GM19438 (cell line): ENCODE results near the gene NR1H3.

Experiments
- ATAC-seq: cut with Tn5 transposase; IDR thresholded peaks from one replicate; pipeline ENCODE4 v1.9.1; 2021; ENCODE audit warnings: low read depth; ENCODE audit not compliant: unreplicated experiment

The NR1H3 gene

GRCh38 chr11:47269002-47269828 lies 11.4 kb downstream of the NR1H3 start:
- ATAC-seq, result peak; percentile 56

- peak; percentile 69 for ATAC-seq
These were observed 12.1 kb downstream of the NR1H3 start, which contains the start of gene MADD for GRCh38 chr11:47269829-47270305. MADD (plus strand) TSS chr11:47270133.

- no peak for ATAC-seq
These were observed 12.8 kb downstream of the NR1H3 start for GRCh38 chr11:47270331-47271271.

GRCh38 chr11:47271328-47271727 lies 13.5 kb downstream of the NR1H3 start:
- ATAC-seq, result no peak

GRCh38 chr11:47271961-47272661 lies 14.3 kb downstream of the NR1H3 start:
- ATAC-seq, result no peak

- no peak for ATAC-seq
These were observed 14.9 kb downstream of the NR1H3 start for GRCh38 chr11:47272706-47273105.

GRCh38 chr11:47274495-47275235 lies 16.9 kb downstream of the NR1H3 start:
- ATAC-seq, result no peak

- ATAC-seq, result no peak
These were observed 19.1 kb downstream of the NR1H3 start for GRCh38 chr11:47276923-47277322.

GRCh38 chr11:47278058-47278457 lies 20.3 kb downstream of the NR1H3 start:
- no peak for ATAC-seq

- no peak for ATAC-seq
These were observed 21.0 kb downstream of the NR1H3 start for GRCh38 chr11:47278769-47279168.

GRCh38 chr11:47280099-47280498 lies 22.3 kb downstream of the NR1H3 start:
- ATAC-seq, result no peak

GRCh38 chr11:47280860-47281259 lies 23.1 kb downstream of the NR1H3 start:
- ATAC-seq, result no peak

- ATAC-seq, result no peak
These were observed 24.7 kb downstream of the NR1H3 start for GRCh38 chr11:47282462-47282861.

GRCh38 chr11:47284151-47284550 lies 26.4 kb downstream of the NR1H3 start:
- ATAC-seq, result no peak

- no peak for ATAC-seq
These were observed 28.4 kb downstream of the NR1H3 start for GRCh38 chr11:47285969-47286770.

- ATAC-seq, result no peak
These were observed 30.3 kb downstream of the NR1H3 start for GRCh38 chr11:47288066-47288465.

GRCh38 chr11:47289856-47290255 lies 32.1 kb downstream of the NR1H3 start:
- no peak for ATAC-seq

GRCh38 chr11:47295385-47295784 lies 37.6 kb downstream of the NR1H3 start:
- no peak for ATAC-seq

- ATAC-seq, result no peak
These were observed 38.2 kb downstream of the NR1H3 start for GRCh38 chr11:47296045-47296444.
